ENCODE data around the gene TMPRSS13.

TMPRSS13 gene

DNA sequence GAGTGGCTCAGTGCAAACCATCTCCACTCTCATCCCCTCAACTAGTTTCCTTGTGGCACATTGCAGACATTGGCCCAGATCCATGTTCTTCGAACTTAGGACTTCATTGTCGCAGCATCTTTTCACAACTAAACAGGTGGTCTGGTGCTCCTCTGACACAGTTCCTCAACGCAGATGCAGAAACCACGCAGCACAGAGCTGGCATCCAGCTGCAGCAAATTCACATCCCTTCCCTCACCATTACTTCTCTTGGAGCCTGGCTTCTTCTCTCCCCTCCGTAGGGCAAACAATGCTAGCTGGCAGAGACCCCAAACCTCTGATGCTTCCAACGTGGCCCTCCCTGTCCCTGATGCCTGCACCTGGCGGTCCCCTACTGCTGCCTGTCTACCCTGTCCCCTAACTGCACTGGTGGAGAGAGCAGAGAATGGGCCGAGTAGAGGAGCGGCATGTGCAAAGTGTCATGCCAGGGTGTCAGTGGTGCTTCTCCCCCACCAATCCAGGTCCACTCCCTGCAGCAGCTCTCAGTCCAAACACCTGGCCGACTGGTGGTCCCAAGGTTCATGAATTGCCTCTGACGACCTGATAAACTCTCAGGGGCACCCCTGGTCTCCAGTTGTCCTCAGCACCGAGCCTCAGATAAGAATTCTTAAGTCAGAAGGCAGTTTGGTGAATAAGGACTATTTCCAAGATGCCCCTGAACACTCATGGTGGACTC, 18.1 kb downstream of the TMPRSS13 start:
- DNase-seq, result no peak

DNA sequence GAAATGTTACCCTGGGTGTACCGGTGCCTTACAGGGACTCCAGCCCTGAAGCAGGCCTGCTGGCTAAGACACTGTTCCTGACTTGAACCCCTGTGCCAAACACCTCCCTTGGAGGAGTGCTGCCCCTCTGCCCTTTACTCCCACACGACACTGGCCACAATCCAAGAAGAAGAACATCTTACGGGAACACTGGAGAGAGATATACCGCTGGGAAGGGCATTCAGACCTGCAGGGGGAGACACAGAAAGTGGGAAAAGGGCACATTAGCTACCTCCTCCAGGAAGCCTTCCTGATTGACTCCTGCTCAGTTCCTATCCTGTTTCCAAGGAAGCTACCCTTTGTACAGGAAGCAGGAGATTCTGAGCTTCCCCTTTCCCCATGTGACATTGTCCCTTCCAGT, 18.7 kb downstream of the TMPRSS13 start:
- DNase-seq, result no peak

DNA sequence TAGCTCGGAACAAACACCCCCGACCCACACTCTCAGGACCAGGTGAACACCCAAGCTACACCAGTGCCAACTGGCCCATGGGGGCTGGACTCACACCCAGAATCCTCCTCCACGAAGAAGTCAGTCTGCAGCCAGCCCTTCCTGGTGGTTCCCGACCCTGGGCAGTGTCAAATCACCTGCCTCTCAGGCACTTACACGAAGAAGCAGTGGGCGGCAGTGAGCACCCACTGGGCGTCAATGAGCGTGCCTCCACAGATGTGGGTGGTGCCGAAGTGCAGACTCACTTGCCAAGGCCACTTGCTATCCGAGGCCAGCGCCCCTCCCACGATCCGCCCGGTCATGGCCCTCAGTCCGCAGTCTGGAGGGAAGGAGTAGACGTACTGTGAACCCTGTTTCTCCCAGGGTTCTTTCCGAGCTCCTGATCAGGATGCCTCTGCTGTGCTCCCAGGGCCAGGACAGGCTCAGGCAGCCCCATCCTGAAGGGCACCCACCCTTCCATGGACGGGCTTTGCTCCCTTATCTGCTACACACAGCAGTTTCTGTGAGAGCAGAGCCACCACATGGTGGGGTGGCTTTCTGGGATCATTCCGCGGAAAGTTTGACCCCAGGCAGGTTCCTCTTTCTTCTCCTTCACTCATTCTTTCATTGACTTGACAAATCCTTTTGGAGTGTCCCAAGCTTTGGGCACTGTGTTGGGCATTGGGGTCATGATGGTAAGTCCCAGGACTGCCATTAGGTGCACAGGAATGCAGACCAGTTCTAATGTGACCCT, 19.4 kb downstream of the TMPRSS13 start:
- peak; percentile 63 for DNase-seq

DNA sequence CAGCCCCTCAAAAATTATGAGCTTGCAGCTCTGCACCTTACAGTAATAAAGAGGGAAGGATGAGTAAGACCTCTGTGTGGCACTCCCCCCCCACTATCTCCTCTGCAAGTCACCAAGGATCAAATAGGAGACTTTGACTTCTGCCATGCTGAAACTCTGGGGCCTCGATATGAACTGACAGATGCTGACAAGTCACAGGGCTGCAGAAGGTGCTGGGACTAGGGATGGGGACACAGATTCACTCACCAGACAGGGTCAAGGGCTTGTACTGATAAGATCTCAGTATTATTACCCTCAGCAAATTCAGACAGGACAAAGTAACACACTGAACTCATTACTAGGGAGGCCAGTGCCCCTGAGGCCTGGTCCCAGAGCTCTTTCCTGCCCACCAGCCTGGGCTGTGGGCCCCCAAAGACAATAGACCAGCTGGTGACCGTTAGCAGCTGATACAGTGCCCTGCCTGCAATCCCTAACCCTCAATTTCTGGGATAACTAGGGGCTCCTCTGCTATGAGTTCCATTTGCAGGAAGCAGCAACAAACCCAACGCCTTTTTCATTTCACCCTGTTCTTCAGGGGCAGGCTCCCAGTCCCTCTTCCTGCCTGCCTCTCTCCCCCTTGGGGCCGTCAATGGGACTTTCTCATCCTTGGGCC, 20.1 kb downstream of the TMPRSS13 start:
- DNase-seq, result no peak

DNA sequence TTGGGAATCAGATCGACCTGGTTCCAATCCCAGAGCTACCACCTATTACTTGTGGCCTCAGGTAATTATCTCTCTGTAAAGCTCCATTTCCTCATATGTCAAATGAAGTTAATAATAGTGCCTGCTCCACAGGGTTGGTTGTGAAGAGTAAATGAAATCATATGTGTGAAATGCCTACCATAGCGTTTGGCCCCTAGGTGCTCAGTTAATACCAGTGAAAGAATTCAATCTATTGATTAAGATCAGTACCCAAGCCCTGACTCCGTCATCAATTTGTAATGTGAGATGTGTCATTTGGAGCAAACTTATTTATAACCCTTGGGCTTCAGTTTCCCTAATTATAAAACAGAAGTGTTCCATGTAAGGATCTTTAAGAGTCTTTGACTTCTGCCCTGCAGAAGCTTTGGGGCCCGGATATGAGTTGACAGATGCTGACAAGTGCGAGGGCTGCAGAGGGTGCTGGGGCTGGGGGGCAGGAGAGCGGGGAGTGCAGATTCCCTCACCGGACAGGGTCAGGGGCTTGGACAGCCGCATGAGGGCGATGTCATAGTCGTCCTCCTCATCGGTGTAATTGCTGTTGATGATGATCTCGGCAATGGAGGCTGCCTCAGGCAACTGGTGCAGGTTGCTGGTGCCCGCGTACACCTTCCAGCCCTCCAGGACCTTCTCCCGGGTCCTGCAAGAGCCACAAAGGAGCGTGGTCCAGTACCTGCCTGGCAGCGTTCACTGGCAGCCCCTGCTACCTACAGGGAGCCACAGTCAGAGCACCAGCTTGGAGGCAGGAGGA, 20.9 kb downstream of the TMPRSS13 start:
- DNase-seq, result no peak

DNA sequence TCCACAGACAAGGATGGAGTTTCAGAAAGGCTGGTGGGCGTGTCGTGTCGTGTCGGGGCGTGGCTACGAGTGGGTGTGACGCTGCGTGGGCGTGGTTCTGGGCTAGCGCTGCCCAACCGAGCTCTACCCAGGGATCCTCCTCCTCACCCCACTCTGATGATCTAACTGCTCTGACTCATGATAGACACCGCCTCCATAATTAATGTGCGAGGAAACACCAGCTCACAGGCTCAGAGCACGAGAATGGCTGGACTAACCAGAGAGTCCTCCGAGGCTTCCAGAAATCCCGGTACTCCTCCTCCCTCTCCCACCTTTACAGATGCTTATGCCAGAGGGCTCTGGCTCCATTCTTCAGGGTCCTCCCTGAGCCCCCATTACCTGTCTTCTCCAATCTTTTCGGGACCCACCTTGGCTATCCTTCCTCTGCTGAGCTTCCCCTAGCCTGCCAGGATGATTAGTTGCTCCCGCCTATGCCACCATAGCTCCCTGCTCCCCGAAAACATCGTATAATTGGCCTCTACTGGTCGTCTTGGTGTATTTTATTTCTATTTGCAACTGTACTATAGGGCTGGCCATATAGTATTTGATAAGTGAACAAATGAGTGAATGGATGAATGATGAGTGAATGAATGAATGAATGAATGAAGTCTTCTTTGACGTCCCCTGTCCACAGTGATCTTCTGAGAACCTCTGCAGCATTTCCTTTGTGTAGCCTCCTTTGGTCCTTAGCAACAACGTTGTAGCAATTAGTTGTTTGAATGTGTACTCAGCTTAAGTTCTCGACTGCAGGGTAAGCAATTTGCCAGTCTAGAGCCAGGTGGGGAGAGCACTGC, 21.7 kb downstream of the TMPRSS13 start:
- peak; percentile 92 for DNase-seq

DNA sequence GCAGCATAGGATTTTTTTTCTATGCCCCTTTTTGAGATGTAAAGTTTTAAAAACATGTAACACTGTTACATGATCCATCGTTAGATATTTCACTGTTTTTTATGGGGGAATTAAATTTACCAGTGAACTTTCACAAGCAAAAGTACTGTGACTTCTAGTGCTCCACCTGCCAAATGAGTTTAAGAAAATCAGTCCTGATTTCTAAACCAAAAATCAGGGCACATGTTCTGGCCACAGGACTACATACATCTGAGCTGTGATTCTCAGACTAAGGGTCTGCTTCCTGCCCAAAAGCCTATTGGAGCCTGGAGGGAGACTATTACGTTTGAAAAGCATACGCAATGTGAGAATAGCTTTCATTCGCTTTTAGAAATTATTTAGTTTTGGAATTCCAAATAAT, 22.5 kb downstream of the TMPRSS13 start:
- no peak for DNase-seq

DNA sequence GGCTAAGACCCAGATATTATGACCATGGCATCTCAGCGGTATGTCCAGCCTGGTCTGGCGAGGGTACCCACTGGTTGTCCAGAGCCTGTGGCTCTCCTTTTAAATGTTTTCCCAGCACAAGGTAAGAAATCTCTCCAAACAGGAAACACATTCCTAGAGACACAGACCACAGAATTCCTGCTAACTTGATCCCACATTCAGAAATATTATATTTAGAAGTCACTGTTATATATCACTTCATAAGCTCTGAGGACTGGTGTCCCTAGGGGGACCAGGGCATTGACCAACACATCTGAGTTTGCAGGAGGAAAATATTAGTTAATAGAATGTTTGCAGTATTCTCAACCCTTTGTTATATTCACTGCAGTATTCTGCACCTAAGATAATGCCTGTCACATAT, 23.1 kb downstream of the TMPRSS13 start:
- no peak for DNase-seq

DNA sequence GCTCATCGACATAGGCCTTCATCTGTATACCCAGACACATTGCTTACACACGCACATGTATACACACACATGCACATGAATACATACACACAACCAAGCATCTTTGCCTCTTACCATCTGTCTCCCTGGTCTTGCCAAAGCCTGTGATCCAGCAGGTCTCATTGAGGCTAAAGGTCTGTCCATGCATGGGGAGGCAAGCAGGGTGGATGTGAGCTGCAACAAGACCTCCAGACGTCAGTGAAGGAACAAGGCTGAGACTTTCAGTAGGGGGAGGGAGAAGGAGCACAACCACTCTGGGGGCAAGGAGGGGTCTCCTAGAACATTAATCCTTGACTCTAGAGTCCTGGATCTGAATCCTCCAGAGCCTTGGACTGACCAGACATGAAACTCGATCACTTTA, 23.7 kb downstream of the TMPRSS13 start:
- DNase-seq, result no peak

DNA sequence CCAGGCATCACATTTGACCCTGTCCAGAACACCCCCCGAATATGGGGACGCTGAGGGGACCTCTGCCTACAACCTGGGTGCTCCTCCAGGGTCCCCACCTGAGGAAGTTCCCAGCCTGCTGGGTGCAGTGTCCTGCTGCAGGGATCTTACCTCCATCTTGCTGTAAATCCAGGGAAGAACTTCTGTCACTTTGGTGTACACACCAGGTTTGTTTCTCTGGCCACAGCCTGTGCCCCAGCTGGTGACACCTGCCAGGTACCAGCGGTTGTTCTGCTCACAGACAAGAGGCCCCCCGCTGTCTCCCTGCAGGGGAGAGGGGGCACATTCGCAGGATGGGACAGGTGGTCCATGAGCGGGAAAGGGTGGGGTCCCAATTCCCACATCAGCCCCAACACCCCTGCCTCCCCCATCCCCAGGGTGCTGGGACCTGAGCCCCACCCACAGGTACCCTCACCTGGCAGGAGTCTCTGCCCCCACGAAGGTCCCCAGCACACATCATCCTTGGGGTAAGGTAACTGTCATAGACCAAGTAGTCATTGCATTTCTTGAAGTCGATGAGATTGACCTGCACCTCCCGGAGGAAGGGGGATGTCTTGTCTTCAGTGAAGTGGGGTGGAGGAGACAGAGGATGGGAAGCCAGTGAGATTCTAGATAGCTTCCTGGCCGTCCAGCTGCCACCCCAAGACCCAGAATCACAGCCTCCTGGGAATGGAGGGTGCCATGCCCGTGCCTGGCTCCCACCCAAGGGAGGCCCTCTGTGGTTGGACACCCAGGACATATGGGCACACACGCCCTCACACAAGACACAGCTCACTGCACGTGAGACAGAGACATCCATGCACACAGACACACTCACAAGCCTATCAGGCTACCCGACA, 25.5 kb downstream of the TMPRSS13 start:
- no peak for DNase-seq

DNA sequence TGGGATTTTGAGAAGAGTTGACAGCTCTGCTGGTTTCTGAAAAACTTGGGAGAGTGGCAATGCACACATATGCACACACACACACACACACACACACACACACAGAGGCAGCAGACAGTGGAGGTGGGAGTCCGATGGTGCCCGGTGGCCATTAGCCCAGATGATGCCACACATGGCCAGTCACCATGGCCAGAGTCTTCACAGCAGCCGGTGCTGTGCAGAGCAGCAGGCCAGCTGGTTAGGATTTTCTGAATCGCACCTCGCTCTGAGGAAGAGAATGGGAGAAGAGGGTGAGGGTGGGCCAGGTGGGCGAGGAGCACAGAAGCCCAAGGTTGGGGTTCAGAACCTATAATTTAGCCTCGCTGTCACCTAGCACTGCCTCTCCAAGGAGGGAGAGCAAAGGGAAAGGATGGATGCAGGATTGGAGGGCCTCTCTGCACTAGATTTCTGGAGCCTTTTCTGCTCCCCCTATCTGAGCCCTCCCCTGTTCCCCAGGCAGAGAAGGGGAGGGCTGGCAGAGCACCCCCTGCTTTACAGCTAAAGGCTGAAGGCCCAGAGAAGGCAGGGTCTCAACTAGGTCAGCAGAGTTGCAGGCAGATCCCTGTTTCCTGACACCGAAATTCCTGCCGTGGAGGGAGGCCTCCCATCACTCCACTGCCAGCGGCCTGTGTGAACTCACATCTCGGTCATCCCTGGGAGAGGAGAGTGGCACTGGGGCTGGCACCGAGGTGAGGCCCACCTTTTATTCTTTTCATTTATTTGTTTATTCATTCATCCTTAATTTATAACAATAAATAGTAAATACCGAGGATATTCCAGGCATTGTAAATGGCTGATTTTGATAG, 27.0 kb downstream of the TMPRSS13 start:
- no peak for DNase-seq

DNA sequence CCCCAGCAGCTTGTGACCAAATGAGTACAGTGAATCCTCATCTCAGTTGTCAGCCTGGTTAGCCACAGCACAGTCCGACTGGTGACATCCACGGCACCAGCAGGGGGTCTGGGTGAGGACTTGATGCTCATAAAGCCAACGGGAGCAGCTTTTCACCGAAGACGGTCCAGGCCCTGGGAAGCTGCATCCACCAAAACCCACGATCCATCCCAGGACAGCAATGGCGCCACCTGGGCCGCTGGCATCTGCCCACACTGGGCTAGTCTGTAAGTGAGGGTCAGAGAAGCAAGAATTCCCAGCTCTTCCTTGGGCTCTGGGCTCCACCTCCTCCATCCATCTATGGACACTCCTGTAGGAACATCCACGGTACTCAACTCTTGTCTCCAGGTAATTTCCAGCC, 27.6 kb downstream of the TMPRSS13 start:
- DNase-seq, result no peak

DNA sequence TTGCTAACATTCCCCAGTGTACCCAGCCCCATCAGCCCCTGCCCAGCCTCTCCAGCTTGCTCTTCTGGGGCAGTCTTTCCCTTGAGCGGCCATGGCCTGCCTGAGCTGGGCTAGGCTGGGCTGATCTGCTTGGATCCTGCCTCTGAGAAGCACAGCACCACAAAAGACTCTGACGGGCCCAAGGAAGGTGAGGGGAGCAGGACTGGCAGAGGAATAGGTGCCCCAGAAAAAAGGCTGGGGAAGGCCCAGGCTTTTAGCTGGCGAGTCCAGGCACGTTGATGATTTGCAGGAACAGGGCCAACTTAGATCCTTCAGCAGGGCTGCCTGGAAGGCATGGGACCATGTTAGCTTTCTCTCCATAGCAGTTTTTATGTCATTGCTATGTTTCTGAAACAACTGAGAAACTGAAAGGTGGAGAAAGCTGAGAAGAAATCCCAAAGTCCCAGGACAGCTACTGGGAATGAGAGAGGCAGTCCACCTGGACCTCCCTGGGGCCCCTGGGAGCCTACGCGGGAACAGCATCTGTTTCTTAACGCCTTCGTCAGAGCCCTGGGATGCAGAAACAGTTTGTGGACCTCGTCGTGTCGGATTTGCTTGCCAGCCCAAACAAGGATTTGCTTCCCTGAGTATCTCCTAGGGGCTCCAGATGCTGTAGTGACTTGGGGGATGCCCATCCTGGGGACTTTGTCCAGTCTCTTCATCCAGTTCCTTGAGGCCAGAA, 28.3 kb downstream of the TMPRSS13 start:
- no peak for DNase-seq

DNA sequence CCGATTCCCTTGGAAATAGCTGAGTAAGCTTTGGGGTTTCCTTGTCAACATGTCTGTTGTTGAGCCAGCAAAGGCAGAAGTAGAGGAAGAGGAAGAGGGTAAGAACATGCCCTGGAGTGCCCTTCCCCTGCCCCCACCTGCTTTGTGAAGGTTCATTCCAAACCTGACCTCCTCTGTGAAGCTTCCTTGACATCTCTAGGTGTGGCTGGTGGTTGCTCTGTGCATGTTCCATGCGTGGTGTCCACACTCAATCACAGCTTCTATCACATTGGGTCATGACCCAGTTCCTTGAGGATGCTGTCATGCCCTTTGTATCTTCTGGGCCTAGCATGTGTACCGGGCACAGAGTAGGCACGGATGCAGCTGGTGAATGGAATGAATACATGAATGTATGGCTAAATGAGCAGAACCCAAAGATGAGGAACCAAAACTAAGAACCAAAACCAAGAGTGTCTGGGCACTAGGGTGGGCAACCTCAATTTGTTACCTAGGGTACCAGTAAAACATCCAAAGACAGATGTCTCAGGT, 29.0 kb downstream of the TMPRSS13 start:
- DNase-seq, result no peak

DNA sequence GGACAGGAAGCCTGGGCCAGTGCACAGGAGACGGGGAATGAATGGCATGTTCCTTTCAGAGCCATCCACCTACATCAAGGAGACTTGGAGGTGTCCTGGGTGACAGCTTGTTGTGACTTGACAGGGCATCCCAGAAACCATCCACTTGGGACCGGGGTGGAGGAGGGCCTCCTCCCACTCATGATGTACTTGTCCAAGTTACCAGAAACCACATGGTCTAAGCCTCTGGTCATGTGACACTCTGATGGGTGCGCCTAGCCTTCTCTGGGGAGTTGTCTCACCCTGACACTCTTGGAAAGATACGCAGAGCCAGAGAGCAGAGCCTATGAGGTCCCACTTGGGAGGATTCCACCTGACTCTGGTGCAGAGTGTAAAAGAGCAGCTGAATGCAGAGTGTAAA, 31.1 kb downstream of the TMPRSS13 start:
- DNase-seq, result no peak

DNA sequence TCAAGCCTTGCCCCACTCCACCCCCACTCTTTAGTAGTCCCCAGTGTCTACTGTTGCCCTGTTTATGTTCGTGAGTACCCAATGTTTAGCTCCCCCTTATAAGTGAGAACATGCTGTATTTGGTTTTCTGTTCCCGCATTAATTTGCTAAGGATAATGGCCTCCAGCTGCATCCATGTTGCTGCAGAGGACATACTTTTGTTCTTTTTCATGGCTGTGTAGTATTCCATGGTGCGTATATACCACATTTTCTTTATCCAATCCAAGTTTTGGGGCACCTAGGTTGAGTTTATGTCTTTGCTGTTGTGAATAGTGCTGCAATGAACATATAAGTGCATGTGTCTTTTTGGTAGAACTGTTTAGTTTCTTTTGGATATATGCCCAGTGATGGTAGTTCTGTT, 36.6 kb downstream of the TMPRSS13 start:
- no peak for DNase-seq

DNA sequence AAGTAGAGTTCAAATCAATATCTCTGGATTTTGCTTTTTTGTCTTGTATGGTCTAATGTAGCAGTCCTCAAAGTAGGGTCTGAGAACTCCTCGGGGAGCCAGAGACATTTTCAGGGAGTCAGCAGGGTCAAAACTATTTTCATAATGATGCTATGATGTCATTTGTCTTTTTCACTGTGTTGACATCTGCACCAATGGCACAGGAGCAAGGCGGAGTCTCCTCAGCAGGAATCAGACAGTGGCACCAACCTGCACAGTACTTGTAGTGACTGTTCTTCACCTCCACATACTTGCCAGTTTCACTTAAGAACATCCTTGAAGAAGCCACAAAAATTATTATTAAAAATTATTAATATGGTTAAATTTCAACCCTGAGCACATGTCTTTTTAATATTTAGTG, 37.8 kb downstream of the TMPRSS13 start:
- DNase-seq, result no peak

DNA sequence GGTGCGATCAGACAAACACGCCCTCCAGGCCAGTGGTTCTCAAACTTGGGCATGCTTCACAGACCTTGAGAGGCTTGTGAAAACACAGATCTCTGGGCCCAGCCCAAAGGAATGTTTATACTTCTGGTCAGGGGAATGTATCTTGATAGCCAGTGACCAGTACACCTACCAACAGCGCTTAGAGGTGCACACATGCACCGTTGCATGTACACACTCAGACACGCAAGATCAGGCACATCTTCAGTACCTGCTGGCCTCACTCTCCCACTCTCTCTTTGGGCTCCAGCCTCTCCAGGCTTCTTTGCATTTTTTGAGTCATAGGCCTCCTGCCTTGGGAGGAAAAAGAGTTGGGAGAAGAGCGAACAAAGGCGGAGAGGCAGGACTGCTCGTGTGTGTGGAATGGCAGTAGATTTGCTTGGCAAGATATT, 41.0 kb downstream of the TMPRSS13 start:
- no peak for DNase-seq

DNA sequence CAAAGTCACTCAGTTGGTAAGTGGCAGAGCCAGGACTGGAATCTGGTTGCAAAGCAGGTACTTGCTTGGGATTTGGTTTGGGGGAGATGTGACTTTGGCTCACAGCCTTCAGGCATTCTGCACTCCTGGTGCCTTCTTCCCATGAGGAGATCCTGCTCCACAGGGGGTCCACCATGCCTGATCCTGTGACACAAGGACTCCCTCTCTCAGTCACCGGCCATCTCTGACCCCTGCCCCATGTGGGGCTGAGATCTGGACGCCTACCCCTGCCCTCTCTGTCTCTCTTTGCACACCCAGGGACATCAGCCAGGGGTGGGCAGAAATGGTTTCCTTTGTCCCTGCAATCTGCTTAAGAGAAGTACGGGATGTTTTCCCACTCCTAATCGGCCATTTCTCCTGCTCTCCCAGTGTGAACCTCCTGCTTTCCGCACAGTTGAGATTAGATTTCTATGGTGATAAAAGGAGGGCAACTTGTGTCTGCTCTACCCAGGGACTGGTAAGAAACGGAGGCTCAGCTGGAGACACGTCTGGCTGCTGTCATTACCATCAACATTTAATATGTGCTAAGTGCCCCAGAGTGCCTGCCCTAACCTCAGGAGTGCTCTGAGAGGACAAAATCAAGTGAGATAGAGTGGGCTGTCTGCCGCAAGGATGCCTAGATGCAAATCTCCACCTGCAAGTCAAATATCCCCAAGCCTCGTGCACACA, 41.6 kb downstream of the TMPRSS13 start:
- no peak for DNase-seq

All from hematopoietic multipotent progenitor cell treated with erythropoietin and hydrocortisone succinate and interleukin-3 and kit ligand, for 6 days (in vitro differentiated cells).